ENCODE measurements around the gene ZNF618. TPM values are rescaled to one million over a fixed set of nuclear protein-coding genes. Genes with fewer than 3 reads are reported as not detected.

ZNF618 gene
- total and polyA plus RNA-seq, 2 experiments from 2014 or later, result 2.3 to 5.1 TPM

- Histone ChIP-seq H3K4me2 (ENCODE audit: unreplicated experiment) (no peak overlapping the region), H3K9me3 (ENCODE audit: low read depth) (no peaks in the 10 kb centered on the region), H3K4me1 (ENCODE audit: insufficient read depth) (no peaks in the 10 kb centered on the region), H3F3A (ENCODE audit: insufficient read depth) (no peaks in the 10 kb centered on the region), H3K27me3 (replicated peaks; ENCODE audit: insufficient read depth) (no peaks in the 10 kb centered on the region), H3K79me2 (ENCODE audit: insufficient read depth) (no peaks in the 10 kb centered on the region), H3K36me3 (ENCODE audit: low read depth) (no peaks in the 10 kb centered on the region), H2AFZ (no peak overlapping the region), H4K20me1 (ENCODE audit: insufficient read depth) (no peaks in the 10 kb centered on the region), H3K4me3 (no peak overlapping the region), H3K9me2 (ENCODE audit: insufficient read depth) (no peaks in the 10 kb centered on the region), H3K27ac (no peak overlapping the region), H3K9ac (no peak overlapping the region)
- TF ChIP-seq EZH2phosphoT487 (IDR thresholded peaks at IDR 0.05; ENCODE audit: insufficient read depth, low read depth), result no peak
- no peak for TF ChIP-seq EZH2 (IDR thresholded peaks at IDR 0.05; ENCODE audit: insufficient read depth, poor library complexity, severe bottlenecking)
- DNase-seq, result no peak
- in situ Hi-C loops (cut with MboI), result no loop called here
- 82 to 90% methylated on average over 4 of the region's 4 CpGs for WGBS, 2 experiments (ENCODE audit: low coverage in 1 of 2, low lambda C conversion rate in 2 of 2, missing lambda C conversion rate in 2 of 2)
Measured at GRCh38 chr9:114090798-114091197, 214.7 kb downstream of the ZNF618 start.

GRCh38 chr9:114091711-114092110, 215.6 kb downstream of the ZNF618 start:
- Histone ChIP-seq H3K27me3 (replicated peaks; ENCODE audit: insufficient read depth) (no peaks in the 10 kb centered on the region), H3K79me2 (ENCODE audit: insufficient read depth) (no peaks in the 10 kb centered on the region), H3K4me3 (no peak overlapping the region), H2AFZ (no peak overlapping the region), H3K9ac (no peak overlapping the region), H3K27ac (no peak overlapping the region), H3K36me3 (ENCODE audit: low read depth) (no peaks in the 10 kb centered on the region), H3K4me2 (ENCODE audit: unreplicated experiment) (no peak overlapping the region), H3F3A (ENCODE audit: insufficient read depth) (no peaks in the 10 kb centered on the region), H3K9me2 (ENCODE audit: insufficient read depth) (no peaks in the 10 kb centered on the region), H3K4me1 (ENCODE audit: insufficient read depth) (no peaks in the 10 kb centered on the region), H3K9me3 (ENCODE audit: low read depth) (no peaks in the 10 kb centered on the region), H4K20me1 (ENCODE audit: insufficient read depth) (no peaks in the 10 kb centered on the region)
- TF ChIP-seq EZH2 (IDR thresholded peaks at IDR 0.05; ENCODE audit: insufficient read depth, poor library complexity, severe bottlenecking) (no peak), EZH2phosphoT487 (IDR thresholded peaks at IDR 0.05; ENCODE audit: insufficient read depth, low read depth) (no peak)
- no peak for DNase-seq
- 80 to 94% methylated on average over 7 to 8 of the region's 8 CpGs for WGBS, 2 experiments (ENCODE audit: low coverage in 1 of 2, low lambda C conversion rate in 2 of 2, missing lambda C conversion rate in 2 of 2)
- in situ Hi-C loops (cut with MboI), result no loop called here

GRCh38 chr9:114092336-114092735, 216.2 kb downstream of the ZNF618 start:
- no peaks in the 10 kb centered on the region for H3K4me1 ChIP-seq (ENCODE audit: insufficient read depth)
- H3K9me3 ChIP-seq (ENCODE audit: low read depth), result no peaks in the 10 kb centered on the region
- H3K79me2 ChIP-seq (ENCODE audit: insufficient read depth), result no peaks in the 10 kb centered on the region
- H3K4me3 ChIP-seq, result no peak overlapping the region
- no peak for DNase-seq
- no peaks in the 10 kb centered on the region for H3K27me3 ChIP-seq (replicated peaks; ENCODE audit: insufficient read depth)
- H2AFZ ChIP-seq, result no peak overlapping the region
- H3K4me2 ChIP-seq (ENCODE audit: unreplicated experiment), result no peak overlapping the region
- WGBS, 2 experiments (ENCODE audit: low coverage in 1 of 2, low lambda C conversion rate in 2 of 2, missing lambda C conversion rate in 2 of 2), result 83 to 89% methylated on average over 4 of the region's 4 CpGs
- H3K9me2 ChIP-seq (ENCODE audit: insufficient read depth), result no peaks in the 10 kb centered on the region
- TF ChIP-seq EZH2phosphoT487 (IDR thresholded peaks at IDR 0.05; ENCODE audit: insufficient read depth, low read depth) (no peak), EZH2 (IDR thresholded peaks at IDR 0.05; ENCODE audit: insufficient read depth, poor library complexity, severe bottlenecking) (no peak)
- H3F3A ChIP-seq (ENCODE audit: insufficient read depth), result no peaks in the 10 kb centered on the region
- H4K20me1 ChIP-seq (ENCODE audit: insufficient read depth), result no peaks in the 10 kb centered on the region
- in situ Hi-C loops (cut with MboI), result no loop called here
- no peak overlapping the region for H3K27ac ChIP-seq
- H3K9ac ChIP-seq, result no peak overlapping the region
- H3K36me3 ChIP-seq (ENCODE audit: low read depth), result no peaks in the 10 kb centered on the region

DNA sequence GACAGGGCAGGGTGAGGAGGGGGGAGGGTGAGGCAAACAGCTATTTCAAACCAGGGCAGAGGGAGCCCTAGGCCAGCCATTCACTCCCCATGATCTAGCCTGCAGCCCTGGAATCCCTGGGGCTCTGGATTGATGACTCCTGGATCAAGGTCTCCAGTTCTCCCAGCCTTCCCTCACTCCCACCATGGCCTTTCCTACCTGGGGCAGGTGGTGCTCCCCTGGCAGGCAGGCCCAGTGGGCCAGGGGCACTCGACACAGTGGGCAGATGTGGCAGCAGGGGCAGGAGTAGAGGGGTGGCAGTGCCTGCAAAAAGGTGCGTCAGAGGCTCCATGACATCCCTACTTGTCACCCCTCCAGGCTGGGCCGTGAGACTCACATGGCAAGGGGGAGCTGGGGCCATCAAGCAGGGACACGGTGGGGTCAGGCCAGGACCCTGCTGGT, 216.9 kb downstream of the ZNF618 start:
- Histone ChIP-seq H3K9me2 (ENCODE audit: insufficient read depth) (no peaks in the 10 kb centered on the region), H3K79me2 (ENCODE audit: insufficient read depth) (no peaks in the 10 kb centered on the region), H2AFZ (no peak overlapping the region), H4K20me1 (ENCODE audit: insufficient read depth) (no peaks in the 10 kb centered on the region), H3K4me3 (no peak overlapping the region), H3K36me3 (ENCODE audit: low read depth) (no peaks in the 10 kb centered on the region), H3K4me2 (ENCODE audit: unreplicated experiment) (no peak overlapping the region), H3F3A (ENCODE audit: insufficient read depth) (no peaks in the 10 kb centered on the region), H3K27ac (no peak overlapping the region), H3K27me3 (replicated peaks; ENCODE audit: insufficient read depth) (no peaks in the 10 kb centered on the region; the same call in 1 of the 2 replicates), H3K9ac (no peak overlapping the region), H3K4me1 (ENCODE audit: insufficient read depth) (no peaks in the 10 kb centered on the region), H3K9me3 (ENCODE audit: low read depth) (no peaks in the 10 kb centered on the region)
- in situ Hi-C loops (cut with MboI), result no loop called here
- DNase-seq, result no peak
- TF ChIP-seq EZH2phosphoT487 (IDR thresholded peaks at IDR 0.05; ENCODE audit: insufficient read depth, low read depth) (no peak), EZH2 (IDR thresholded peaks at IDR 0.05; ENCODE audit: insufficient read depth, poor library complexity, severe bottlenecking) (no peak)
- 56 to 58% methylated on average over 4 of the region's 4 CpGs for WGBS, 2 experiments (ENCODE audit: low coverage in 1 of 2, low lambda C conversion rate in 2 of 2, missing lambda C conversion rate in 2 of 2)
